Measurements from ENCODE around the gene ABCA7.

DNA sequence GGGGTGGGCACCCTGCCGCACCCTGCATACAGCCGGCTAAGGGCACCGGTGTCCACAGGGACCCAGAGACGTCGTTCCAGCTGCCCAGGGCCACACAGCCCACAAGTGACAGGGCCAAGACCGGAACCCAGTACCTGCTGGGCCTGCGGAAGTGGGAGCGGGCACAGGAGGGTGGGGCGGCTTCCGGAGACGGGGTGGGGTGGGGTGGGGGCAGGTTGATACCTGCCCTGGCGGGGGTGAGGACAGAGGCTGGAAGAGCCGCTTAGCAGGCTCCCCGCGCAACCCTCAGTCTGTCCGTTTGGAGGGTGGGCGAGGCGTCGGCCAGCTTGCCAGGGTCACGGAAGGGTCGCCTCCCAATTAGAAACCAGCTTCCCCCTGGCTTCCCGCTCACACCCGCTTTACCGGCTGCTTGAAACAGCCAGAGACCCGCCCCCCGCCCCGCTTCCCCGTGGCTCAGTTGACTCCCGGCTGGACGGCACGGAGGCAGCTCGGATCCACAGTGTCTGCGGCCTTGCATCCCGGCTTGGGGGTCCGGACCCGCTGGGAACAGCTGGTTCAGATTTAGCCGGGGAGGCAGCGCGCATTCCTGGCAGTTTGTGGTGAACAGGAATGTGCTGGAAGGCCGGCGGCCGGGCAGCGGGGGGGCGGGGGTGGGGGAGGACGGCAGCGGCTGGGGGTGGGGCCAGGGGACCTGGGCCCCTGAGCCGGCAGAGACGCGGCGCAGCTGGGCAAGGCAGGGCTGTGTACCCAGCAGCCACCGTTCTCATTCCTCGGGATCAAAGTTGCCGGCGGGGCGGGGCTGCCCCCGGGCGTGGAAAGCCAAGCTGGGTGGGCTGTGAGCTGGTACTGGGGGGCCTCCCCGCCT, 11.6 kb upstream of the ABCA7 start:
- TF ChIP-seq CTCF (IDR thresholded peaks at IDR 0.05), result no peak
- no peak for TF ChIP-seq POLR2A (IDR thresholded peaks at IDR 0.05)

Data from testis (tissue), 2 donors.